Activated CD8-positive, alpha-beta T cell treated with anti-CD3 and anti-CD28 coated beads for 36 hours (primary cell): ENCODE results near the gene QRICH1. TPM values are rescaled to one million over a fixed set of nuclear protein-coding genes. Genes with fewer than 3 reads are reported as not detected.
A peak's percentile ranks its signal among the peaks of the same experiment; 100 is the strongest.

Source experiments
- ATAC-seq: fragments of 200-7000 bp; cut with Tn5 transposase; one replicate; pipeline ENCODE4 v1.10.0; 2021; ENCODE audit warnings: mild to moderate bottlenecking, moderate library complexity
- CTCF ChIA-PET: fragments of 350-600 bp; sonication (Branson Sonifier 250); formaldehyde crosslinking; loops from one replicate; lab custom pipeline; 2021; ENCODE audit warnings: antibody characterized with exemption; lab: Charles Lee
- POLR2A ChIA-PET: fragments of 350-600 bp; sonication (Branson Sonifier 250); formaldehyde crosslinking; loops from one replicate; lab custom pipeline; 2021; ENCODE audit warnings: antibody characterized with exemption; lab: Charles Lee
- DNase-seq: peaks from one replicate; pipeline ENCODE4 v3.0.0-alpha.2; 2020
- H3K27ac Mint-ChIP-seq: one replicate; pipeline ENCODE4 v1.8.0; 2021; ENCODE audit warnings: mild to moderate bottlenecking, mixed read lengths
- H3K27me3 Mint-ChIP-seq: one replicate; pipeline ENCODE4 v1.8.0; 2021; ENCODE audit warnings: mixed read lengths
- H3K36me3 Mint-ChIP-seq: one replicate; pipeline ENCODE4 v1.8.0; 2021; ENCODE audit warnings: low read depth, mixed read lengths
- H3K4me1 Mint-ChIP-seq: one replicate; pipeline ENCODE4 v1.8.0; 2021; ENCODE audit warnings: low read depth, mixed read lengths
- H3K4me3 Mint-ChIP-seq: one replicate; pipeline ENCODE4 v1.8.0; 2021; ENCODE audit warnings: mild to moderate bottlenecking, moderate library complexity, mixed read lengths
- H3K9me3 Mint-ChIP-seq: one replicate; pipeline ENCODE4 v1.8.0; 2021; ENCODE audit warnings: mixed read lengths
- CTCF ChIP-seq: fragments of 200-600 bp; IDR thresholded peaks from one replicate; pipeline ENCODE4 v1.8.0; 2022; ENCODE audit warnings: antibody characterized with exemption, mild to moderate bottlenecking
- intact Hi-C: fragments of 100-400 bp; cut with micrococcal nuclease; formaldehyde crosslinking; loops from one replicate; pipeline ENCODE4 v1.10.0; 2022
- total RNA-seq, 2 experiments: library from RNA; stranded (reverse); gene quantifications; one replicate each; pipeline ENCODE4 v1.2.3, GENCODE V29; 2021

The QRICH1 gene
- total RNA-seq, 2 experiments from 2014 or later = 107 to 112 TPM

- no peak for TF ChIP-seq CTCF
- Mint-ChIP-seq H3K27me3 (no peaks in the 10 kb centered on the region), H3K27ac (peak within 1 kb of the TSS; percentile 98), H3K4me1 (peaks cover 16% of the 10 kb centered on the region), H3K9me3 (no peaks in the 10 kb centered on the region), H3K36me3 (peaks cover 18% of the 10 kb centered on the region), H3K4me3 (peak within 1 kb of the TSS; percentile 91)
- ATAC-seq (peak; percentile 87), DNase-seq (peak; percentile 99)
- ChIA-PET CTCF (interaction anchor here (0.8 to 4.2 kb wide), 13 partner anchors 9 to 442 kb away, joined by 3 to 45 read pairs (median 5); partner anchors contain the start of genes DALRD3, IMPDH2, NDUFAF3 and P4HTM), POLR2A (interaction anchor here (0.6 to 7.1 kb wide), 16 partner anchors 10 to 333 kb away, joined by 3 to 200 read pairs (median 6); partner anchors contain the start of genes ARIH2, DALRD3, IMPDH2 and NDUFAF3)
- intact Hi-C loops = no loop called here
Measured at GRCh38 chr3:49007068-49007770, 86.7 kb downstream of the QRICH1 start, which contains the start of gene WDR6. Gene WDR6 (plus strand): TSS chr3:49007391. CDS start chr3:49007432, 41 bp downstream.

- ATAC-seq (no peak), DNase-seq (no peak)
- TF ChIP-seq CTCF = no peak
- H3K4me3 Mint-ChIP-seq = peak overlapping the region; percentile 91
- H3K9me3 Mint-ChIP-seq = no peaks in the 10 kb centered on the region
- H3K4me1 Mint-ChIP-seq = peaks cover 14% of the 10 kb centered on the region
- intact Hi-C loops = no loop called here
- POLR2A ChIA-PET = interaction anchor here (0.6 to 7.1 kb wide), 14 partner anchors 9 to 334 kb away, joined by 3 to 200 read pairs (median 6); partner anchors contain the start of genes ARIH2, DALRD3, IMPDH2 and NDUFAF3
- CTCF ChIA-PET = interaction anchor here (0.8 to 4.2 kb wide), 12 partner anchors 8 to 443 kb away, joined by 3 to 45 read pairs (median 5); partner anchors contain the start of genes DALRD3, IMPDH2, NDUFAF3 and P4HTM
- H3K36me3 Mint-ChIP-seq = peaks cover 11% of the 10 kb centered on the region
- H3K27ac Mint-ChIP-seq = peak overlapping the region; percentile 98
- H3K27me3 Mint-ChIP-seq = no peaks in the 10 kb centered on the region
Measured at GRCh38 chr3:49006408-49007067, 87.3 kb downstream of the QRICH1 start.

- TF ChIP-seq CTCF = no peak
- intact Hi-C loops = no loop called here
- Mint-ChIP-seq H3K27me3 (no peaks in the 10 kb centered on the region), H3K36me3 (peaks cover 10% of the 10 kb centered on the region), H3K9me3 (no peaks in the 10 kb centered on the region), H3K4me1 (peaks cover 14% of the 10 kb centered on the region), H3K27ac (no peak overlapping the region), H3K4me3 (peak overlapping the region; percentile 91)
- no peak for ATAC-seq
- DNase-seq = no peak
- POLR2A ChIA-PET = interaction anchor here (2.1 to 7.1 kb wide), 5 partner anchors 9 to 23 kb away, joined by 13 to 200 read pairs (median 27); partner anchors contain the start of genes DALRD3, IMPDH2, NDUFAF3 and P4HTM
- CTCF ChIA-PET = interaction anchor here (0.6 to 4.2 kb wide), 2 partner anchors 14 to 18 kb away, joined by 3 to 45 read pairs; partner anchors contain the start of genes DALRD3 and NDUFAF3
Measured at GRCh38 chr3:49005998-49006397, 87.9 kb downstream of the QRICH1 start.

- intact Hi-C loops = no loop called here
- H3K27me3 Mint-ChIP-seq = no peaks in the 10 kb centered on the region
Measured at GRCh38 chr3:49005303-49005680, 88.6 kb downstream of the QRICH1 start.

More at GRCh38 chr3:49005303-49005680, 88.6 kb downstream of the QRICH1 start:
- ATAC-seq (no peak), DNase-seq (no peak)
- Mint-ChIP-seq H3K36me3 (peaks cover 10% of the 10 kb centered on the region), H3K4me1 (peaks cover 14% of the 10 kb centered on the region), H3K4me3 (no peak overlapping the region), H3K27ac (no peak overlapping the region), H3K9me3 (no peaks in the 10 kb centered on the region)
- ChIA-PET POLR2A (interaction anchor here (1.2 to 7.1 kb wide), 5 partner anchors 9 to 23 kb away, joined by 3 to 200 read pairs (median 27); partner anchors contain the start of genes DALRD3, IMPDH2, NDUFAF3 and P4HTM), CTCF (interaction anchor here (1.7 kb wide), 1 partner anchor 17 kb away, joined by 7 read pairs; no protein-coding TSS in a partner anchor)
- TF ChIP-seq CTCF = no peak
